Mesenchymal stem cell (in vitro differentiated cells and primary cell): ENCODE measurements around the gene INSYN2A.

Experiments used
- DNase-seq: peaks from one replicate; pipeline ENCODE4 v3.0.0-alpha.2; 2013
- H2AFZ ChIP-seq: one replicate; pipeline ENCODE4 v1.6.1; 2013; ENCODE audit warnings: low read depth, mild to moderate bottlenecking, control low read depth, inconsistent platforms, low read length, moderate library complexity
- H2AK5ac ChIP-seq: 2 replicates; pipeline ENCODE4 v1.6.1; 2013; ENCODE audit warnings: low read length, moderate library complexity, mild to moderate bottlenecking, inconsistent platforms; ENCODE audit not compliant: severe bottlenecking
- H2BK120ac ChIP-seq: one replicate; pipeline ENCODE4 v1.6.1; 2013; ENCODE audit warnings: low read depth, mild to moderate bottlenecking, inconsistent platforms, low read length, moderate library complexity
- H2BK12ac ChIP-seq, 2 experiments: one replicate each; pipeline ENCODE4 v1.6.1; 2013; ENCODE audit warnings: inconsistent platforms in 2 of 2, low read length in 2 of 2, mild to moderate bottlenecking in 2 of 2, moderate library complexity in 2 of 2, control low read depth in 1 of 2
- H2BK15ac ChIP-seq: one replicate; pipeline ENCODE4 v1.6.1; 2013; ENCODE audit warnings: mild to moderate bottlenecking, low read depth, inconsistent platforms; ENCODE audit not compliant: poor library complexity, severe bottlenecking
- H2BK5ac ChIP-seq: 2 replicates; pipeline ENCODE4 v1.6.1; 2013; ENCODE audit warnings: low read depth, mild to moderate bottlenecking, low read length, control low read depth, inconsistent platforms; ENCODE audit not compliant: poor library complexity, severe bottlenecking
- H3K14ac ChIP-seq, 2 experiments: one replicate each; pipeline ENCODE4 v1.6.1; 2013; ENCODE audit warnings: inconsistent platforms in 2 of 2, low read length in 2 of 2, control low read depth in 1 of 2, mild to moderate bottlenecking in 1 of 2, moderate library complexity in 1 of 2
- H3K18ac ChIP-seq, 2 experiments: one replicate each; pipeline ENCODE4 v1.6.1; 2013; ENCODE audit warnings: inconsistent platforms in 2 of 2, low read length in 2 of 2, control low read depth in 1 of 2, low read depth in 1 of 2, mild to moderate bottlenecking in 1 of 2
- H3K23ac ChIP-seq, 2 experiments: one replicate each; pipeline ENCODE4 v1.6.1; 2013; ENCODE audit warnings: inconsistent platforms in 2 of 2, low read length in 2 of 2, mild to moderate bottlenecking in 2 of 2, moderate library complexity in 2 of 2, control low read depth in 1 of 2
- H3K27ac ChIP-seq: 2 replicates; pipeline ENCODE4 v1.5.1; 2013; ENCODE audit warnings: mild to moderate bottlenecking, moderate library complexity, low read length, control low read depth, inconsistent platforms; ENCODE audit not compliant: poor library complexity, severe bottlenecking
- H3K27me3 ChIP-seq, 2 experiments: 2 replicates each; pipeline versions ENCODE4 v1.6.1 to v1.7.0; 2013; ENCODE audit warnings: low read length in 2 of 2, mild to moderate bottlenecking in 2 of 2, moderate library complexity in 2 of 2, control low read depth in 1 of 2, inconsistent platforms in 1 of 2; ENCODE audit not compliant: control insufficient read depth in 1 of 2, insufficient read depth in 1 of 2
- H3K36me3 ChIP-seq, 2 experiments: 2 replicates each; pipeline versions ENCODE4 v1.6.1 to v1.7.0; 2013; ENCODE audit warnings: low read length in 2 of 2, control low read depth in 1 of 2, inconsistent platforms in 1 of 2, low read depth in 1 of 2, mild to moderate bottlenecking in 1 of 2; ENCODE audit not compliant: insufficient read depth in 2 of 2, control insufficient read depth in 1 of 2
- H3K4ac ChIP-seq, 2 experiments: one replicate each; pipeline ENCODE4 v1.6.1; 2013; ENCODE audit warnings: inconsistent platforms in 2 of 2, low read length in 2 of 2, mild to moderate bottlenecking in 2 of 2, moderate library complexity in 2 of 2, control low read depth in 1 of 2, low read depth in 1 of 2
- H3K4me1 ChIP-seq: 2 replicates; pipeline ENCODE4 v1.6.1; 2013; ENCODE audit warnings: low read depth, low read length, control low read depth; ENCODE audit not compliant: control insufficient read depth, insufficient read depth
- H3K4me2 ChIP-seq: 2 replicates; pipeline ENCODE4 v1.6.1; 2013; ENCODE audit warnings: low read length, mild to moderate bottlenecking, inconsistent platforms; ENCODE audit not compliant: poor library complexity, severe bottlenecking
- H3K4me3 ChIP-seq, 2 experiments: 2 replicates each; pipeline versions ENCODE4 v1.5.1 to v1.7.0; 2013; ENCODE audit warnings: low read length in 2 of 2, mild to moderate bottlenecking in 2 of 2, control low read depth in 1 of 2, low read depth in 1 of 2; ENCODE audit not compliant: insufficient read depth in 1 of 2
- H3K79me1 ChIP-seq: replicated peaks from 2 replicates; pipeline ENCODE4 v1.6.1; 2013; ENCODE audit warnings: mild to moderate bottlenecking, control low read depth, low read length, inconsistent platforms; ENCODE audit not compliant: poor library complexity, severe bottlenecking
- H3K9ac ChIP-seq: 2 replicates; pipeline ENCODE4 v1.7.0; 2013; ENCODE audit warnings: mild to moderate bottlenecking, low read length, moderate library complexity
- H3K9me3 ChIP-seq: 2 replicates; pipeline ENCODE4 v1.7.0; 2013; ENCODE audit warnings: mild to moderate bottlenecking, low read length; ENCODE audit not compliant: control insufficient read depth
- H4K8ac ChIP-seq: one replicate; pipeline ENCODE4 v1.6.1; 2013; ENCODE audit warnings: inconsistent platforms, mild to moderate bottlenecking, low read length, moderate library complexity
- H4K91ac ChIP-seq: one replicate; pipeline ENCODE4 v1.6.1; 2013; ENCODE audit warnings: mild to moderate bottlenecking, low read length, inconsistent platforms
- WGBS: methylation state at CpG from one replicate; pipeline ENCODE4 v1.1.7; 2013; ENCODE audit warnings: mixed read lengths; 5-methylcytosine and 5-hydroxymethylcytosine counted together

Gene INSYN2A

DNA sequence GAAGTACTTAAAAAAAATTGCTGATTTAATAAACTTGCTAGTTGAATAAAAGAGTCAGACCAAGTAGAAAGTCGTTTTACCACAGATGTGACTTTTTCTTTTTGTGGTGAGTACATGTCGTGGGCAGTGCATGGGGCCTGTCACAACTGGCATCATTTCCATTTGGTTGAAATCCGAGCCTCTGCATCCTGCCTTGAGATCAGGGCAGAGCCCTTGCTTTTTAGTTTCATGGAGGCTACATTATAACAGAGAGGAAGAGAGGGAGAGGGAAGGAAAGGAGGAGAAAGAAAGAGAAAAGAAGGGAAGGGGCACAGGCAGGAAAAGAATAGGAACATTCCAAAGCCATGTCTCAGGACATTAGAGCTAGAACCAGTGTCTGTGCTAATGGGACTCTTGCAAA, 20.4 kb upstream of the INSYN2A start:
- peaks cover 6% of the 10 kb centered on the region for H3K4me1 ChIP-seq
- H3K4ac ChIP-seq: no peak overlapping the region
- no peak for DNase-seq
- no peak overlapping the region for H4K8ac ChIP-seq
- peaks cover 0 to 12% of the 10 kb centered on the region in 2 experiments for H3K36me3 ChIP-seq
- no peak overlapping the region for H3K14ac ChIP-seq
- H3K4me3 ChIP-seq: no peak overlapping the region
- H4K91ac ChIP-seq: no peak overlapping the region
- H3K23ac ChIP-seq: no peak overlapping the region
- H3K18ac ChIP-seq: no peak overlapping the region
- no peak overlapping the region for H2BK15ac ChIP-seq
- H3K9me3 ChIP-seq: peaks cover 5% of the 10 kb centered on the region
- H2AK5ac ChIP-seq: no peak overlapping the region
- no peak overlapping the region for H2BK5ac ChIP-seq
- H3K4me2 ChIP-seq: no peak overlapping the region
- H2BK12ac ChIP-seq: no peak overlapping the region
- no peak overlapping the region for H2BK120ac ChIP-seq
- no peak overlapping the region for H3K9ac ChIP-seq
- WGBS: 81% methylated on average over 3 of the region's 3 CpGs
- H3K27me3 ChIP-seq: no peaks in the 10 kb centered on the region
- H3K27ac ChIP-seq: no peak overlapping the region
- peaks cover 11% of the 10 kb centered on the region for H3K79me1 ChIP-seq
- no peak overlapping the region for H2AFZ ChIP-seq

DNA sequence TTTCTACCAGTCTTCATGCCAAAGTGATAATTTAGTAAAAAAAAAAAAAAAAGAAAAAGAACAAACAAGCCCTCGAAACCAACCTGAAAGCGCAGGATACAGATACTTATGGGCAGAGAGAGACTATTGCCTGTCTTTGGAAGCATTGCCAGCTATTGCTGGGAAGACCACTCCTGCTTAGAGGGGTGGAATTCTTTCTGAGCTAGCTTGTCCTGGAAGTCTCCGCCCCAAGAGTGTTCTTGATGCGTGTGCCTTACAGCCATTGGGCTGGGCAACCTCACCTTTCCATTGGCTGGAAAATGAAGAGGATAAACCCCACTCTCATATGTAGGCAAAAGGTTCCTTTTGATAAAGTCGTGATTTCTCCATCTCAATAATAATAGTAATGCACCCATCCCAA, 19.9 kb upstream of the INSYN2A start:
- no peak overlapping the region for H3K23ac ChIP-seq
- whole genome bisulfite sequencing: 93% methylated on average over 5 of the region's 5 CpGs
- no peak overlapping the region for H3K9ac ChIP-seq
- no peak overlapping the region for H2BK5ac ChIP-seq
- H3K9me3 ChIP-seq: peaks cover 5% of the 10 kb centered on the region
- H3K27ac ChIP-seq: no peak overlapping the region
- no peak overlapping the region for H2BK12ac ChIP-seq
- no peak for DNase-seq
- peaks cover 13% of the 10 kb centered on the region for H3K79me1 ChIP-seq
- H3K18ac ChIP-seq: no peak overlapping the region
- H3K4ac ChIP-seq: no peak overlapping the region
- no peak overlapping the region for H4K8ac ChIP-seq
- H3K14ac ChIP-seq: no peak overlapping the region
- no peak overlapping the region for H2BK120ac ChIP-seq
- no peak overlapping the region for H2AK5ac ChIP-seq
- H3K4me3 ChIP-seq: no peak overlapping the region
- no peak overlapping the region for H4K91ac ChIP-seq
- H2BK15ac ChIP-seq: no peak overlapping the region
- no peak overlapping the region for H2AFZ ChIP-seq
- peaks cover 3 to 14% of the 10 kb centered on the region in 2 experiments for H3K36me3 ChIP-seq
- no peaks in the 10 kb centered on the region for H3K27me3 ChIP-seq
- H3K4me1 ChIP-seq: peaks cover 6% of the 10 kb centered on the region
- no peak overlapping the region for H3K4me2 ChIP-seq

DNA sequence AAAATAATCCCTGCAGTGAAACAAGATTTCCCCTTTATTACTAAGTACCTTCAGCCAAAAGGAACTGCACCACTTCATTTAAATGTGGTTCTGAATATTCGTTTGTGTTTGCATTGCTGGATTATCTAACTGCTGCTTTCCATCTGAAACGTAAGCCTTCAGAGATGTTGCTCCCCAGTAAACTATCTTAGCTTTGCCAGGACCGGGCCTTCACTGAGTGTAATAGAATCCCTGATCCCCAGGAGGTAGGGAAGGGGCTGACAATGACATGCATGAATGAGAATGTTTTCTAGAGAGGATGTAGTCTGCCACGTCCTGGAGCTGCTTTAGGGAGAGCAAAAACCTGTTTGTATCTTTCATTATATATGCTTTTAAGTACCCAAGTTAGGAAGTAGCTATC, 19.5 kb upstream of the INSYN2A start:
- no peak overlapping the region for H3K23ac ChIP-seq
- peaks cover 6% of the 10 kb centered on the region for H3K4me1 ChIP-seq
- no peak overlapping the region for H3K27ac ChIP-seq
- H3K9me3 ChIP-seq: peaks cover 5% of the 10 kb centered on the region
- H3K27me3 ChIP-seq: no peaks in the 10 kb centered on the region
- no peak overlapping the region for H2BK5ac ChIP-seq
- no peak overlapping the region for H3K4me2 ChIP-seq
- no peak overlapping the region for H3K4me3 ChIP-seq
- H2BK12ac ChIP-seq: no peak overlapping the region
- H3K79me1 ChIP-seq: peaks cover 13% of the 10 kb centered on the region
- no peak overlapping the region for H3K4ac ChIP-seq
- no peak overlapping the region for H2BK120ac ChIP-seq
- H3K14ac ChIP-seq: no peak overlapping the region
- no peak overlapping the region for H4K8ac ChIP-seq
- H3K18ac ChIP-seq: no peak overlapping the region
- H3K36me3 ChIP-seq: peaks cover 3 to 14% of the 10 kb centered on the region in 2 experiments
- H2AK5ac ChIP-seq: no peak overlapping the region
- no peak for DNase-seq
- WGBS: 71% methylated on average over 3 of the region's 4 CpGs
- H3K9ac ChIP-seq: no peak overlapping the region
- H2AFZ ChIP-seq: no peak overlapping the region
- H2BK15ac ChIP-seq: no peak overlapping the region
- no peak overlapping the region for H4K91ac ChIP-seq

DNA sequence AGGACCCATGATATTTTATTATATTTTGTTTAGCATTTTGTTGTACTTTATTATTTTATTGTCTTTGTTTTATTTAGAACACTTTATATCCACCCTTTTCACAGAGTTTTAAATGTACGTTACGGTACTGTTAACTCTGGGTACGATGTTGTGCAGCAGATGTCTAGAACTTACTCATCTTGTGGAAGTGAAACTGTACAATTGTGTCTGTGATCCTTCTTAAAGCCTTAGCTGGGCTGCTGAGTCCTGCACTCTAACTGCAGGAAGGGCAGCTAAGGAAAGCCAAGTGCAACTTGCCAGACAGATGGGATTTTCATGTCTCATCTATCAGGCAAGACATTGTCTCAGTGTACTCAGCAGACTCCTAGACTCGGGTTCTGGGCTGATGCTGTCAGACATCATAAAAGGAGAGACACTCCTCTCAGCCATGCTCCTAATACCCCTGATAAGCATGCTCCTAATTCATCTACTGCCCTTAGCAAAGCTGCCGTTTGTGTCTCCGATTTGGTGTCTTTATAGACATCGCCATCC, 14.6 kb upstream of the INSYN2A start:
- no peak overlapping the region for H3K4ac ChIP-seq

More for the DNA sequence above, 14.6 kb upstream of the INSYN2A start:
- Histone ChIP-seq H2BK12ac (no peak overlapping the region), H3K4me1 (peaks cover 2% of the 10 kb centered on the region), H3K4me2 (no peak overlapping the region), H3K9me3 (no peaks in the 10 kb centered on the region), H3K27me3 (no peaks in the 10 kb centered on the region), H3K23ac (no peak overlapping the region), H4K91ac (no peak overlapping the region), H3K18ac (no peak overlapping the region), H2AFZ (no peak overlapping the region), H3K9ac (no peak overlapping the region), H2AK5ac (no peak overlapping the region), H3K36me3 (peaks cover 3 to 11% of the 10 kb centered on the region in 2 experiments), H4K8ac (no peak overlapping the region), H2BK120ac (no peak overlapping the region), H3K14ac (no peak overlapping the region), H3K79me1 (peaks cover 11% of the 10 kb centered on the region), H3K4me3 (no peak overlapping the region), H2BK15ac (no peak overlapping the region), H3K27ac (no peak overlapping the region), H2BK5ac (no peak overlapping the region)
- DNase-seq: no peak
- WGBS: 95% methylated on average over 7 of the region's 7 CpGs
